Endothelial cell of umbilical vein (primary cell): ENCODE results near the gene CLSTN1. TPM values are rescaled to one million over a fixed set of nuclear protein-coding genes. Genes with fewer than 3 reads are reported as not detected.

Experiments
- BruUV-seq: library from RNA; stranded (reverse); fragments of 400-500 nt; replicated peaks from 2 replicates; lab custom pipeline; 2021; lab: Mats Ljungman, UMichigan
- CTCF ChIA-PET: fragments of 300-600, 350-600 bp; sonication (Branson Sonifier 250); formaldehyde crosslinking; loops from one replicate; lab custom pipeline; 2021; ENCODE audit warnings: antibody characterized with exemption, inconsistent platforms; lab: Charles Lee
- POLR2A ChIA-PET: fragments of 300-600, 350-600 bp; sonication (Branson Sonifier 250); formaldehyde crosslinking; loops from one replicate; lab custom pipeline; 2021; ENCODE audit warnings: antibody characterized with exemption, inconsistent platforms; lab: Charles Lee
- DNase-seq: peaks from one replicate; pipeline ENCODE4 v3.0.0-alpha.2; 2011; ENCODE audit warnings: low read depth, low spot score
- FAIRE-seq: peaks from 2 replicates; lab custom pipeline; 2011; peaks lifted over from hg19 to GRCh38; lab: Jason Lieb, UNC
- H2AFZ ChIP-seq: 2 replicates; pipeline ENCODE4 v1.6.0; 2012; ENCODE audit warnings: low read depth, low read length, control low read depth, inconsistent platforms
- H3K27ac ChIP-seq: 2 replicates; pipeline ENCODE4 v1.5.1; 2011; ENCODE audit warnings: low read depth, mild to moderate bottlenecking, control low read depth, low read length, moderate library complexity; ENCODE audit not compliant: insufficient read depth
- H3K27me3 ChIP-seq, 2 experiments: 2 replicates each; pipeline versions ENCODE4 v1.6.0 to v1.6.1; 2011; ENCODE audit warnings: low read length in 2 of 2, mixed read lengths in 1 of 2; ENCODE audit not compliant: control insufficient read depth in 2 of 2, insufficient read depth in 2 of 2
- H3K36me3 ChIP-seq, 2 experiments: 2 replicates in 1 of 2; 3 replicates in 1 of 2; pipeline ENCODE4 v1.5.1; 2011; ENCODE audit warnings: low read length in 2 of 2, mild to moderate bottlenecking in 1 of 2, moderate library complexity in 1 of 2; ENCODE audit not compliant: control insufficient read depth in 2 of 2, insufficient read depth in 2 of 2; ENCODE audit errors: extremely low read depth in 1 of 2
- H3K4me1 ChIP-seq: 3 replicates; pipeline ENCODE4 v1.5.1; 2011; ENCODE audit warnings: mild to moderate bottlenecking, low read length; ENCODE audit not compliant: control insufficient read depth, insufficient read depth; ENCODE audit errors: extremely low read depth
- H3K4me2 ChIP-seq: 2 replicates; pipeline ENCODE4 v1.6.1; 2011; ENCODE audit warnings: low read length, control low read depth, mixed read lengths; ENCODE audit not compliant: insufficient read depth
- H3K4me3 ChIP-seq, 3 experiments: fragments of 200-600 bp in 1 of 3; sonication (generic), shearing (Covaris generic) in 1 of 3; replicated peaks in 1 of 3; 2 replicates each; pipeline ENCODE4 v1.5.1; 2011 to 2016; ENCODE audit warnings: control low read depth in 3 of 3, low read length in 3 of 3, mild to moderate bottlenecking in 2 of 3, inconsistent platforms in 1 of 3, low read depth in 1 of 3, moderate library complexity in 1 of 3; ENCODE audit not compliant: insufficient read depth in 1 of 3
- H3K79me2 ChIP-seq: 2 replicates; pipeline ENCODE4 v1.6.0; 2012; ENCODE audit warnings: low read length, inconsistent platforms; ENCODE audit not compliant: control insufficient read depth, insufficient read depth
- H3K9ac ChIP-seq: replicated peaks from 2 replicates; pipeline ENCODE3; 2011; ENCODE audit warnings: low read length, control low read depth; ENCODE audit not compliant: insufficient read depth; ENCODE audit errors: extremely low read depth
- H3K9me1 ChIP-seq: replicated peaks from 3 replicates; pipeline ENCODE4 v1.6.0; 2011; ENCODE audit warnings: mild to moderate bottlenecking, low read length; ENCODE audit not compliant: control insufficient read depth, insufficient read depth; ENCODE audit errors: extremely low read depth
- H3K9me3 ChIP-seq: replicated peaks from 2 replicates; pipeline ENCODE4 v1.5.1; 2012; ENCODE audit warnings: low read length, inconsistent platforms; ENCODE audit not compliant: control insufficient read depth, insufficient read depth
- H4K20me1 ChIP-seq: replicated peaks from 2 replicates; pipeline ENCODE3; 2011; ENCODE audit warnings: mild to moderate bottlenecking, low read length; ENCODE audit not compliant: control insufficient read depth, insufficient read depth; ENCODE audit errors: extremely low read depth
- CTCF ChIP-seq, 2 donors: IDR thresholded peaks; 1 replicate in 1 of 2; 2 replicates in 1 of 2; pipeline ENCODE4 v1.5.1; 2011; ENCODE audit warnings: low read length in 2 of 2, mild to moderate bottlenecking in 2 of 2, moderate library complexity in 2 of 2, control low read depth in 1 of 2, inconsistent platforms in 1 of 2, low read depth in 1 of 2; ENCODE audit not compliant: insufficient read depth in 1 of 2; ENCODE audit errors: extremely low read depth in 1 of 2
- EZH2 ChIP-seq: IDR thresholded peaks from 2 replicates; pipeline ENCODE4 v1.6.1; 2012; ENCODE audit warnings: borderline replicate concordance, low read depth, mild to moderate bottlenecking, moderate library complexity, low read length, inconsistent platforms; ENCODE audit not compliant: severe bottlenecking
- GATA2 ChIP-seq: IDR thresholded peaks from 2 replicates; pipeline ENCODE4 v1.7.0; 2011; ENCODE audit warnings: low read depth, mild to moderate bottlenecking, moderate library complexity, mixed read lengths, low read length; ENCODE audit not compliant: insufficient read length, insufficient read depth
- MAX ChIP-seq: IDR thresholded peaks from 2 replicates; pipeline ENCODE4 v1.6.1; 2011; ENCODE audit not compliant: insufficient read depth, insufficient read length
- POLR2A ChIP-seq: IDR thresholded peaks from 2 replicates; pipeline ENCODE4 v1.6.1; 2012; ENCODE audit warnings: low read depth, mild to moderate bottlenecking, control low read depth, low read length
- POLR2AphosphoS5 ChIP-seq: IDR thresholded peaks from 2 replicates; pipeline ENCODE4 v1.6.1; 2012; ENCODE audit warnings: low read depth, mild to moderate bottlenecking, control low read depth, low read length, moderate library complexity; ENCODE audit not compliant: insufficient read depth
- dilution Hi-C: fragments of 300-500 bp; cut with MboI; formaldehyde crosslinking; loops from one replicate; pipeline ENCODE4 v1.15.0; 2019; ENCODE audit warnings: low sequenced_read_pairs; ENCODE audit not compliant: extremely low pct_ligation_motif_present
- intact Hi-C: fragments of 100-400 bp; cut with micrococcal nuclease; formaldehyde crosslinking; loops from one replicate; pipeline ENCODE4 v1.10.0; 2022
- polyA plus RNA-seq, 4 experiments: library from polyadenylated mRNA; depleted of rRNA in 3 of 4; stranded (reverse) in 3 of 4; unstranded in 1 of 4; fragments of >200 nt; gene quantifications; 2 replicates each; pipeline versions ENCODE4 v1.2.1 to v1.2.3, GENCODE V29; 2011 to 2012; ENCODE audit warnings: missing spikeins in 1 of 4
- total RNA-seq: library from RNA; stranded (reverse); gene quantifications from 2 replicates; pipeline ENCODE4 v1.2.3, GENCODE V29; 2021

The CLSTN1 gene
- total and polyA plus RNA-seq, 2 donors (not counting 3 experiments of a cell fraction or from before 2014, with no cell fraction given) = 49.1 to 130 TPM

- dilution Hi-C loops = no loop called here
- ChIA-PET POLR2A (no interaction called here), CTCF (no interaction called here)
- no TSS peak for BruUV-seq
- no peak for FAIRE-seq
- TF ChIP-seq MAX (no peak), GATA2 (no peak), EZH2 (no peak), POLR2A (no peak), POLR2AphosphoS5 (no peak), CTCF (IDR thresholded peaks at IDR 0.05; ENCODE audit: extremely low read depth in 1 of 2, insufficient read depth in 1 of 2, low read depth in 1 of 2, low read length in 2 of 2) (no peak)
- H2AFZ ChIP-seq = no peak overlapping the region
- no peak overlapping the region for H3K4me3 ChIP-seq
- H3K4me2 ChIP-seq = no peak overlapping the region
- intact Hi-C loops = no loop called here
- H3K9me1 ChIP-seq = no peaks in the 10 kb centered on the region
- H3K27me3 ChIP-seq = no peaks in the 10 kb centered on the region
- DNase-seq = no peak
- H3K79me2 ChIP-seq = peaks cover 12% of the 10 kb centered on the region
- no peaks in the 10 kb centered on the region for H4K20me1 ChIP-seq
- H3K27ac ChIP-seq = no peak overlapping the region
- no peaks in the 10 kb centered on the region for H3K36me3 ChIP-seq
- no peaks in the 10 kb centered on the region for H3K4me1 ChIP-seq
- no peaks in the 10 kb centered on the region for H3K9me3 ChIP-seq
- no peak overlapping the region for H3K9ac ChIP-seq
Observed at GRCh38 chr1:9761855-9762254, 61.9 kb downstream of the CLSTN1 start.
